BJ (cell line): ENCODE measurements around the gene CRTC1. TPM values are rescaled to one million over a fixed set of nuclear protein-coding genes. Genes with fewer than 3 reads are reported as not detected.

Experiments
- CTCF ChIA-PET: fragments of 350-600 bp; formaldehyde crosslinking; extraction: SDS; loops from one replicate; lab custom pipeline; 2021; ENCODE audit warnings: antibody characterized with exemption, inconsistent platforms; lab: Yijun Ruan, JAX
- POLR2A ChIA-PET: fragments of 300-600 bp; sonication (Branson Sonifier 250); formaldehyde crosslinking; extraction: SDS; loops from one replicate; lab custom pipeline; 2021; ENCODE audit warnings: antibody characterized with exemption; lab: Charles Lee
- DNase-seq: peaks from one replicate; pipeline ENCODE4 v3.0.0-alpha.2; 2011; ENCODE audit warnings: low read depth
- H3K27me3 ChIP-seq: 2 replicates; pipeline ENCODE4 v1.6.0; 2011; ENCODE audit warnings: low read length; ENCODE audit not compliant: control insufficient read depth, insufficient read depth
- H3K36me3 ChIP-seq: 2 replicates; pipeline ENCODE4 v1.5.1; 2011; ENCODE audit warnings: low read length; ENCODE audit not compliant: control insufficient read depth, insufficient read depth
- H3K4me3 ChIP-seq: 2 replicates; pipeline ENCODE4 v1.5.1; 2011; ENCODE audit warnings: low read depth, mild to moderate bottlenecking, control low read depth, low read length
- CTCF ChIP-seq: IDR thresholded peaks from 2 replicates; pipeline ENCODE4 v1.5.1; 2011; ENCODE audit warnings: low read depth, mild to moderate bottlenecking, control low read depth, inconsistent platforms, low read length, moderate library complexity; ENCODE audit not compliant: insufficient read depth
- polyA plus RNA-seq: library from polyadenylated mRNA; depleted of rRNA; stranded (reverse); fragments of >200 nt; gene quantifications from 2 replicates; pipeline ENCODE4 v1.2.3, GENCODE V29; 2011

CRTC1 gene
- polyA plus RNA-seq, 1 experiment = 1.5 TPM

- TF ChIP-seq CTCF = no peak
- H3K4me3 ChIP-seq = no peak overlapping the region
- H3K36me3 ChIP-seq = peaks cover 11% of the 10 kb centered on the region
- no peak for DNase-seq
- CTCF ChIA-PET = no interaction called here
- H3K27me3 ChIP-seq = no peaks in the 10 kb centered on the region
- POLR2A ChIA-PET = no interaction called here
Measured at GRCh38 chr19:18666784-18667183, 16.7 kb upstream of the CRTC1 start.

GRCh38 chr19:18667531-18668251, 15.8 kb upstream of the CRTC1 start:
- Histone ChIP-seq H3K36me3 (peaks cover 11% of the 10 kb centered on the region), H3K4me3 (no peak overlapping the region), H3K27me3 (no peaks in the 10 kb centered on the region)
- POLR2A ChIA-PET = no interaction called here
- CTCF ChIA-PET = interaction anchor here (0.7 kb wide), 1 partner anchor 9 kb away, joined by 3 read pairs; no protein-coding TSS in a partner anchor
- DNase-seq = no peak
- no peak for TF ChIP-seq CTCF

- TF ChIP-seq CTCF = no peak
- ChIA-PET CTCF (interaction anchor here (0.7 kb wide), 1 partner anchor 8 kb away, joined by 3 read pairs; no protein-coding TSS in a partner anchor), POLR2A (no interaction called here)
- no peaks in the 10 kb centered on the region for H3K27me3 ChIP-seq
- H3K4me3 ChIP-seq = no peak overlapping the region
- H3K36me3 ChIP-seq = peaks cover 11% of the 10 kb centered on the region
- no peak for DNase-seq
Measured at GRCh38 chr19:18668252-18668631, 15.2 kb upstream of the CRTC1 start.

GRCh38 chr19:18668744-18669523, 14.5 kb upstream of the CRTC1 start:
- H3K4me3 ChIP-seq = no peak overlapping the region
- ChIA-PET POLR2A (no interaction called here), CTCF (no interaction called here)
- peaks cover 11% of the 10 kb centered on the region for H3K36me3 ChIP-seq
- DNase-seq = no peak
- H3K27me3 ChIP-seq = no peaks in the 10 kb centered on the region
- no peak for TF ChIP-seq CTCF

GRCh38 chr19:18669524-18669817, 14.0 kb upstream of the CRTC1 start:
- no peak for DNase-seq
- TF ChIP-seq CTCF = no peak
- peaks cover 9% of the 10 kb centered on the region for H3K36me3 ChIP-seq
- H3K27me3 ChIP-seq = no peaks in the 10 kb centered on the region
- H3K4me3 ChIP-seq = no peak overlapping the region
- CTCF ChIA-PET = no interaction called here
- POLR2A ChIA-PET = no interaction called here
